Measurements from ENCODE around the gene STEAP1B.

DNA sequence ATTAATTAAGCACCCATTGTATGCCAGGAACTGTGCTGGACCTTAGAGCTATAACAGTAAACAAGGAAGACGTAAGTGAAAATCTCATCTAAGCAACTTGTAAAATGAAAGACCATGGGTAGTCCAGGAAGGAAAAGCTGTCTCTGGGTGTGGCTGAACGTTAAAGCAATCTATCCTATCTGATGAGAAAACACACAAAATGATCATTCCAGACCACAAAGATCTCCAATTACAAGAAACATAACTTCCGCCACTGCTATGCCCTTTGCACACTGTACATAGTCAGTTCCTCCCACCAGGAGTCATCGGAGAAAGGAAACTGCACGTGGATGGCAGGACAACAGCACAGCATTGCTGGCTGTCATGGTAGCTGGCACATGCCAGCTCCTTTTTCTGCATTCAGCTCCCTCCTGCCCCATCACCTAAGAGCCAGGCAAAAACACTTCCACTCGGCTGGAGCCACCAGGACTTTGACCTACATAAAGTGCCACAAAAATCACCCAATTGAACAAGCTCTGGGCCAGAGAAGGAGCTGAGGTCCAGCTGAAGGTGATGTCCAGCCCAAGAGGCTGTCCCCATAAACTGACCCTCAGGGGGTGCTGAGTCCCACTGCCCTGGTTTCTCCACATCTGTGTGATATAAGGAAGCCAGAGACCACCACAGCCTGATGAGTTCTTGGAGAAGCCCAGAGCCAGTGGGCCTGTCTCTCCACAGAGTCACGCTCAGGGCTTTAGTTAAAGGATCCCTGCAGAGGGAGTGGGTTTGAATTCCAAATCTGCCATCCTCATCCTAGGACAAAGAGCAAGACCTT, 56.4 kb downstream of the STEAP1B start:
- TF ChIP-seq RFX5 (IDR thresholded peaks at IDR 0.05; ENCODE audit: low read depth, low read length), result no peak
- TF ChIP-seq, protein P1, sequence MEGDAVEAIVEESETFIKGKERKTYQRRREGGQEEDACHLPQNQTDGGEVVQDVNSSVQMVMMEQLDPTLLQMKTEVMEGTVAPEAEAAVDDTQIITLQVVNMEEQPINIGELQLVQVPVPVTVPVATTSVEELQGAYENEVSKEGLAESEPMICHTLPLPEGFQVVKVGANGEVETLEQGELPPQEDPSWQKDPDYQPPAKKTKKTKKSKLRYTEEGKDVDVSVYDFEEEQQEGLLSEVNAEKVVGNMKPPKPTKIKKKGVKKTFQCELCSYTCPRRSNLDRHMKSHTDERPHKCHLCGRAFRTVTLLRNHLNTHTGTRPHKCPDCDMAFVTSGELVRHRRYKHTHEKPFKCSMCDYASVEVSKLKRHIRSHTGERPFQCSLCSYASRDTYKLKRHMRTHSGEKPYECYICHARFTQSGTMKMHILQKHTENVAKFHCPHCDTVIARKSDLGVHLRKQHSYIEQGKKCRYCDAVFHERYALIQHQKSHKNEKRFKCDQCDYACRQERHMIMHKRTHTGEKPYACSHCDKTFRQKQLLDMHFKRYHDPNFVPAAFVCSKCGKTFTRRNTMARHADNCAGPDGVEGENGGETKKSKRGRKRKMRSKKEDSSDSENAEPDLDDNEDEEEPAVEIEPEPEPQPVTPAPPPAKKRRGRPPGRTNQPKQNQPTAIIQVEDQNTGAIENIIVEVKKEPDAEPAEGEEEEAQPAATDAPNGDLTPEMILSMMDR (conservative IDR thresholded peaks at IDR 0.05; ENCODE audit: low read depth, low read length), result no peak
- TF ChIP-seq MXI1 (IDR thresholded peaks at IDR 0.05; ENCODE audit: borderline replicate concordance, low read depth, low read length), result no peak
- TF ChIP-seq POLR2A (IDR thresholded peaks at IDR 0.05; ENCODE audit: low read depth, low read length), result no peak
- TF ChIP-seq BHLHE40 (IDR thresholded peaks at IDR 0.05; ENCODE audit: low read depth, low read length), result no peak
- no peak for TF ChIP-seq SMC3 (IDR thresholded peaks at IDR 0.05; ENCODE audit: low read depth, low read length)
- no peak for TF ChIP-seq MAFK (IDR thresholded peaks at IDR 0.05; ENCODE audit: low read depth, low read length)
- TF ChIP-seq RAD21 (IDR thresholded peaks at IDR 0.05; ENCODE audit: low read length), result no peak
- TF ChIP-seq CEBPB (IDR thresholded peaks at IDR 0.05; ENCODE audit: low read depth, low read length), result no peak
- TF ChIP-seq NFE2L2 (IDR thresholded peaks at IDR 0.05; ENCODE audit: low read depth, low read length), result no peak
- TF ChIP-seq RCOR1 (IDR thresholded peaks at IDR 0.05; ENCODE audit: insufficient replicate concordance, low read length), result no peak
- TF ChIP-seq, protein P2, sequence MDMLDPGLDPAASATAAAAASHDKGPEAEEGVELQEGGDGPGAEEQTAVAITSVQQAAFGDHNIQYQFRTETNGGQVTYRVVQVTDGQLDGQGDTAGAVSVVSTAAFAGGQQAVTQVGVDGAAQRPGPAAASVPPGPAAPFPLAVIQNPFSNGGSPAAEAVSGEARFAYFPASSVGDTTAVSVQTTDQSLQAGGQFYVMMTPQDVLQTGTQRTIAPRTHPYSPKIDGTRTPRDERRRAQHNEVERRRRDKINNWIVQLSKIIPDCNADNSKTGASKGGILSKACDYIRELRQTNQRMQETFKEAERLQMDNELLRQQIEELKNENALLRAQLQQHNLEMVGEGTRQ (IDR thresholded peaks at IDR 0.05; ENCODE audit: low read depth, low read length), result no peak
